HFF-Myc (cell line): Measurements from ENCODE around the gene C11orf97.
A peak's percentile ranks its signal among the peaks of the same experiment; 100 is the strongest.

Experiments
- DNase-seq: peaks from one replicate; pipeline ENCODE4 v3.0.0-alpha.2; 2011; ENCODE audit warnings: low read depth; ENCODE audit errors: extremely low read depth
- H3K4me3 ChIP-seq: replicated peaks from 2 replicates; pipeline ENCODE4 v1.5.1; 2011; ENCODE audit warnings: low read depth, mild to moderate bottlenecking, control low read depth, low read length
- CTCF ChIP-seq: IDR thresholded peaks from 2 replicates; pipeline ENCODE4 v1.5.1; 2012; ENCODE audit warnings: mild to moderate bottlenecking, low read depth, low read length, control low read depth; ENCODE audit errors: missing control alignments

Gene C11orf97

GRCh38 chr11:94536386-94536785 lies 24.1 kb downstream of the C11orf97 start:
- no peak for DNase-seq
- no peak overlapping the region for H3K4me3 ChIP-seq
- no peak for TF ChIP-seq CTCF

GRCh38 chr11:94537031-94537600 lies 24.9 kb downstream of the C11orf97 start:
- no peak overlapping the region for H3K4me3 ChIP-seq
- no peak for TF ChIP-seq CTCF
- no peak for DNase-seq

DNA sequence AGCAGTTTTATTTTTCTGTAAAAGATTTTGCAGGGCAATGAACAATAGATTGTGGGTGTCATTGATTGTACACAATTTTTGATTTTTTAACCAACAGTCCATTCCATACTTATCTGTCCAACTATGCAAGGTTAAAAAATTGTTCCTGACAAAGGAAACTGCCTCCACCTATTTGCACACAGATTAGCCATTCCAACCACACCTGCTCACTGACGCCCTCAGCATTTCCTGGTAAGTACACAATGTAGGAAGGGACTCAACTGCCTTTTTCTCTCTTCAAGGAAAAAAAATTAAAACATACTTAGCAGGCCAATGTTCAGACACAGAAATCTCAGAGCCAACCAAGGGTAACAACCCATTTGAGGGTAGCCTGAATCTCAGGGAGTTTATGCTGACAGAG lies 27.2 kb downstream of the C11orf97 start:
- DNase-seq, result no peak
- no peak for TF ChIP-seq CTCF
- no peak overlapping the region for H3K4me3 ChIP-seq

GRCh38 chr11:94543695-94544645 lies 31.7 kb downstream of the C11orf97 start, which contains the start of gene FUT4:
Gene FUT4, plus strand, starts transcription at chr11:94543921. Its CDS starts 213 bp downstream, at chr11:94544134.
- TF ChIP-seq CTCF, result no peak
- DNase-seq, result no peak
- H3K4me3 ChIP-seq, result peak within 1 kb of the TSS; percentile 55

DNA sequence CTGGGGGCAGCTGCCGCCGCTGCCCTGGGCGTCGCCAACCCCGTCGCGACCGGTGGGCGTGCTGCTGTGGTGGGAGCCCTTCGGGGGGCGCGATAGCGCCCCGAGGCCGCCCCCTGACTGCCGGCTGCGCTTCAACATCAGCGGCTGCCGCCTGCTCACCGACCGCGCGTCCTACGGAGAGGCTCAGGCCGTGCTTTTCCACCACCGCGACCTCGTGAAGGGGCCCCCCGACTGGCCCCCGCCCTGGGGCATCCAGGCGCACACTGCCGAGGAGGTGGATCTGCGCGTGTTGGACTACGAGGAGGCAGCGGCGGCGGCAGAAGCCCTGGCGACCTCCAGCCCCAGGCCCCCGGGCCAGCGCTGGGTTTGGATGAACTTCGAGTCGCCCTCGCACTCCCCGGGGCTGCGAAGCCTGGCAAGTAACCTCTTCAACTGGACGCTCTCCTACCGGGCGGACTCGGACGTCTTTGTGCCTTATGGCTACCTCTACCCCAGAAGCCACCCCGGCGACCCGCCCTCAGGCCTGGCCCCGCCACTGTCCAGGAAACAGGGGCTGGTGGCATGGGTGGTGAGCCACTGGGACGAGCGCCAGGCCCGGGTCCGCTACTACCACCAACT lies 32.5 kb downstream of the C11orf97 start:
- no peak for DNase-seq
- H3K4me3 ChIP-seq, result peak overlapping the region; percentile 55
- no peak for TF ChIP-seq CTCF

DNA sequence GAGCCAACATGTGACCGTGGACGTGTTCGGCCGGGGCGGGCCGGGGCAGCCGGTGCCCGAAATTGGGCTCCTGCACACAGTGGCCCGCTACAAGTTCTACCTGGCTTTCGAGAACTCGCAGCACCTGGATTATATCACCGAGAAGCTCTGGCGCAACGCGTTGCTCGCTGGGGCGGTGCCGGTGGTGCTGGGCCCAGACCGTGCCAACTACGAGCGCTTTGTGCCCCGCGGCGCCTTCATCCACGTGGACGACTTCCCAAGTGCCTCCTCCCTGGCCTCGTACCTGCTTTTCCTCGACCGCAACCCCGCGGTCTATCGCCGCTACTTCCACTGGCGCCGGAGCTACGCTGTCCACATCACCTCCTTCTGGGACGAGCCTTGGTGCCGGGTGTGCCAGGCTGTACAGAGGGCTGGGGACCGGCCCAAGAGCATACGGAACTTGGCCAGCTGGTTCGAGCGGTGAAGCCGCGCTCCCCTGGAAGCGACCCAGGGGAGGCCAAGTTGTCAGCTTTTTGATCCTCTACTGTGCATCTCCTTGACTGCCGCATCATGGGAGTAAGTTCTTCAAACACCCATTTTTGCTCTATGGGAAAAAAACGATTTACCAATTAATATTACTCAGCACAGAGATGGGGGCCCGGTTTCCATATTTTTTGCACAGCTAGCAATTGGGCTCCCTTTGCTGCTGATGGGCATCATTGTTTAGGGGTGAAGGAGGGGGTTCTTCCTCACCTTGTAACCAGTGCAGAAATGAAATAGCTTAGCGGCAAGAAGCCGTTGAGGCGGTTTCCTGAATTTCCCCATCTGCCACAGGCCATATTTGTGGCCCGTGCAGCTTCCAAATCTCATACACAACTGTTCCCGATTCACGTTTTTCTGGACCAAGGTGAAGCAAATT lies 33.3 kb downstream of the C11orf97 start:
- TF ChIP-seq CTCF, result no peak
- peak overlapping the region; percentile 55 for H3K4me3 ChIP-seq
- no peak for DNase-seq
